ENCODE results near the gene CEBPZ. TPM values are rescaled to one million over a fixed set of nuclear protein-coding genes. Genes with fewer than 3 reads are reported as not detected.

CEBPZ gene
- total RNA-seq = 19.7 and 28.6 TPM in 2 replicates

GRCh38 chr2:37231241-37232130 lies at the start of gene CEBPZ, which contains the start of gene NDUFAF7:
CEBPZ (minus strand) TSS chr2:37231596; CDS start chr2:37231567, 29 bp downstream.
NDUFAF7 (plus strand) TSS chr2:37231658; CDS start chr2:37231706, 48 bp downstream.

GRCh38 chr2:37196320-37197195 lies 34.8 kb downstream of the CEBPZ start, which contains the start of gene CEBPZOS:
CEBPZOS (plus strand) TSS chr2:37196496; CDS start chr2:37199705, 3,209 bp downstream.

GRCh38 chr2:37188570-37188969 lies 42.8 kb downstream of the CEBPZ start, which contains the start of gene SULT6B1:
SULT6B1 (minus strand) TSS chr2:37188670; CDS start chr2:37188640, 30 bp downstream.

GRCh38 chr2:37156857-37157714 lies 74.3 kb downstream of the CEBPZ start, which contains the start of gene EIF2AK2:
EIF2AK2 (minus strand) TSS chr2:37156980; CDS start chr2:37147806, 9,174 bp downstream.

Other genes starting within 250 kb of the CEBPZ start
- 7.5 and 9.2 TPM in 2 replicates for gene HEATR5B, start 147.2 kb downstream of the CEBPZ start, total RNA-seq
- 2.6 and 5.8 TPM in 2 replicates for gene GPATCH11, start 147.1 kb downstream of the CEBPZ start, total RNA-seq
- 12.3 and 19.3 TPM in 2 replicates for gene EIF2AK2, start 74.6 kb downstream of the CEBPZ start, total RNA-seq
- gene SULT6B1, start 42.9 kb downstream of the CEBPZ start, total RNA-seq = not detected in 2 replicates
- 17.2 and 21.6 TPM in 2 replicates for gene CEBPZOS, start 35.1 kb downstream of the CEBPZ start, total RNA-seq
- 9.9 and 15.5 TPM in 2 replicates for gene NDUFAF7, start 62 bp upstream of the CEBPZ start, total RNA-seq
- gene PRKD3, start 93.2 kb upstream of the CEBPZ start, total RNA-seq = 29.2 and 34.2 TPM in 2 replicates
- gene QPCT, start 113.0 kb upstream of the CEBPZ start, total RNA-seq = 2.8 and 9.0 TPM in 2 replicates

Measured in pericardium fibroblast (primary cell).